Measurements from ENCODE around the gene DOCK2.

The DOCK2 gene

DNA sequence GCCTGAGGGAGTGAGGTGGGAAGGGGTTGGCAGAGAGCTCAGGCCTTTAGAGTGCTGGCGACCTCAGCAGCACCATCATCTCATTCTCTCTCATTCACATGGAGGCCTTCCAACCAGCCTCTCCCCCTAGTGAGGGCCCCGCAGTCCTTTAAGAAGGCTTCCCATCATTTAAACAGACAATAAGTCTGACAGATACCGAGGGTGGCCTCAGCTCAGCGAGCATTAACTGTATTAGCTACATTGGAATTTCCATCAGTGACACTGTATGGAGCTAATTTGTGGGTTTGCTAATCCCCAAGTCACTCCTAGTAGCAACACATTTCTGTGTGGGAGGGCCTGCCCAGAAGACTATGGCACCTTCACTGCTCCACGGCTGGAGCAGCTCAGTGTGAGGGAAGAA is 267.4 kb downstream of the DOCK2 start:
- no peak for DNase-seq (ENCODE audit: low read depth in 2 of 2)

DNA sequence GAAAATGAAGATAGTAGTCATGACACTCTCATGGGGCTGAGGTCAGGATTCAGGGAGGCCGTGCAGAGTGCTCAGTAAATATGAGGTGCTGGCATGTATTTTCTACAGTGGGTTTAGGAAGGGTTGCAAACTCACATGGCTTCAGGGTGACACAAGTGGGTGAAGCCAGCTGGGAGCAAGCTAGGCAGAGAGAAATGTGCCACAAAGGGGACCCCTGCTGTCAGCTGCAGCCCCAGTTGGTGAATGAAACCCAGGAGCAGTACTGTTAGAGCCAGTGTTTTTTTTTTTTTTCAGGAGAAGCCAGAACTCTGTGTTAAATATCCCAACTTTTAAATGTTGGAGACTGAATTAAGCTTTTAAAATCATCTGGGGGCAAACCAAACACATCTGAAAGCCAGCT is 267.9 kb downstream of the DOCK2 start:
- no peak for DNase-seq (ENCODE audit: low read depth in 2 of 2)

DNA sequence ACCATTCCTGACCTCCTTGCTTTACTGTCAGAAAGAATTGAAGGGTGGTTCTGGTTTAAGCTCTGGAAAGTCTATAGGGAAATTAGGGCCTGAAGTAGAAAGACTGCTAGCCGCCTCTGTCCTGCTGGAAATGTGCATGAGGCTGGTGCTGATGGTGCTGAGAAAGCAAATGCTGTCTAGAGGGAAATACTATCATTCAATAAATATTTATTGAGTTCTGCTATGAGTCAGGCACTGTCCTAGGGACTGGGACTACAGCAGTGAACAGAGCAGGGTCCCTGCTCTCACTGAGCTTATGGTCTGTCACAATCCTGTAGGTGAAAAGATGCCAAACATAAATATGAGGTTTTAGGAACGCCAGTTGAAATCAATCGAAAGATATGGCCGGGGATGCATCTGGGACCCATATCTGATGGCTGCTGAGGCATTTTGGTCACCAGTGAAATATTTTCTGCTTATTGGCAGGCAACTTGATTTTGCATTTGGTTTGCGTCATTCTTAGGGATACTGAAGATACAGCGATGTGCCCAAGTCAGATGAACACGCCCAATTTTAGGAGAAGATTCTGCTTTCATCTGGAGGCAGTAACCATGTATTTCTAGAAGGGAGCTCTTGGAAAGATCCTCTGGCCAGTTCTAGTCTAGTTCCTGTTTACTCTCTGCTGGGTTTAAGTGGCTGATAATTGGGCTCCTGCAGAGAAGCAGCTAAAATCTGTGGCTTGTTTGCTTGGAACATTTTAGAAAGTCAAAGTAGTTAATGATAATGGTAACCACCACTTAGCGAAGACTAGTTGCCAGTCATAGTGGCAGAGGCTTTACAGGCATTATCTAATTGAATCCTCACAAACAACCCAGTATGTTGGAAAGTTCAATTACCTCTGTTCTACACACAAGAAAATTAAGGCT is 269.9 kb downstream of the DOCK2 start:
- DNase-seq (ENCODE audit: low read depth in 2 of 2), result no peak

DNA sequence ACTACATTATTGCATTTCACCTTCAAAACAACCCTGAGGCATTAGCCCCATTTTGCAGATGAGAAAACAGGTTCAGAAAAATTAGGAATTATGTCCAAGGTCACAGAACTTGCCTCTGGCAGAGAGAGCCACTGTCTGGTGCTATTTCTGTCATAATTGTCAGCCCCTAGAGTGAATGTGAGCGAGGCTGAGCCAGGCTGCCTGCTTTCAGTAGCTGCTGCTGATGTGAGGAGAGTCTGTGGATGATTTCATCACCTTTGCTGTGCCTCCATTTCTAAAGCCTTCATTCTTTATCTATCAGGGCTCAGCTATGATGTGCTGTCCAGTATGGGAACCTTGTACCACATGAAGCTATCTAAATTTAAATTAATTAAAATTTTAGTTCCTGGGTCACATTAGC is 271.8 kb downstream of the DOCK2 start:
- DNase-seq (ENCODE audit: low read depth in 2 of 2), result no peak

DNA sequence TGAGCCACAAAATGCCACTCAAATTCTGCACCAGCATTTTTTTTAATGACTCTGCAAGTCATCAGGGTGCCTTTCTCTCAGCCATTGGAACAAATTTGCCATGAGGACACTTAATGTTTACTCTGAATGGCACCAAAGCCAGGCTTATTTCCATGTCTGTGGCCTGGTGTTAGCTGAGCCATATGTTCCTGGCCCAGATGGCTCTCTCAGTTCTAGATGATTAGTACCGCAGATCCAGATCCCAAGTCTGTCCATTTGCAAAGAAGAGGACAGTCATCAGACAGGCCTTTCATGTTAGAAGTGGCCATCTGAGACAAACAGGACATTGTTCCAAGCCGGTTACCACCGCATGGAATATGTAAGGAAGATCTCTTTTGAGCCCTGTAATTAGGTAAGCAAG is 272.9 kb downstream of the DOCK2 start:
- DNase-seq (ENCODE audit: low read depth in 2 of 2), result no peak

DNA sequence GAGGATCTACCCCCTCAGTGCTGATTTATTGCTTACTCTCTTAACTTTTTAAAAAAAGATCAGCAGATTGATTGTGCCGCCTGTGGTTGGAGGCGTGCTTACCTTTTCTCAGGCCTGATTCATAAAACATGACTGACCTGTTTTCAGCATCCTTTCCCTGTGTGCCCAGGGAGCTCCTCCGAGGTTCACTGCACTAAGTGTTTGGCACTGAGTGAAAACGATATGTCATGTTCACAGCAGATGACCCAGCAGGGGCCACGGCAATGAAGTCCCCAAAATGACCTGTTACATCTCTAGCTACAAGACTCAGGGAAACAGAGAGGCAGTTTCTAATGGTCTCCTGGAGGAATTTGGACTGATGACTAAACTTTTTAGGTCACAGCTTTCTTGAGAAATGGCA is 273.3 kb downstream of the DOCK2 start:
- DNase-seq (ENCODE audit: low read depth in 2 of 2), result no peak

DNA sequence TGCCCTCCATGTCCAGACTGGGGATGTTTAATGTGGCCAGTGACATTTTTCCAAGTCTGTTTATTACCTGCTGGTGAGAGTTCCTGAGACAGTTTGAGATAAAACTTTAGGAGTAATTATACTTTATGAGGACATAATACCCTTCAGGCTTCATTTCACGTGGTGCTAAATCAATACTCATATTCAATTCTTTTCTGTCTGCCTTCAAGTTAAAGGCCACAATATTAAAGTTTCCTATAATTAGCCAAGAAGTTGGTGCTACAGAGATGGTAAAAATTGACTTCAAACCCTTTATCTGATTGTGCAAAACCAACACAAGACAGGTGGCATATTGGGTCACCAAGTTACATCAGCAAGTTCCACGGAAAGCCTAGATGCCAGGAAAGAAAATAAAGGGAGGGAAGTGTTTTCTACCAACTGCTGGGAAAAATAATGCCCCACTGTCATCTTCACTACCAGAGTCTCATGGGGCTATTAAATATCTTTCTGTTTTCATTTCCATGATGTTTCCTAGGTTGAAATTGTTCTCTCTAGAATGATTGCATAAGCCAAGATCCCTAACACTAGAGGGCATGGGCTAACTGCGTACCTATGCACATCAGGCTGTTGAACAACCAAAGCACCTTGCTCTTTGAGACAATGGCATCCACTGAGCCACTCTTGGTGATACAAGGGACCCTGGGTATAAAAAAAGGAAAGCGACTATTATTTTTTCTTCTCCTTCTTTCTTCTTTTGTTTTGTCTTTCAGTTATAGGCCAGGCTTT is 274.6 kb downstream of the DOCK2 start:
- no peak for DNase-seq (ENCODE audit: low read depth in 2 of 2)

DNA sequence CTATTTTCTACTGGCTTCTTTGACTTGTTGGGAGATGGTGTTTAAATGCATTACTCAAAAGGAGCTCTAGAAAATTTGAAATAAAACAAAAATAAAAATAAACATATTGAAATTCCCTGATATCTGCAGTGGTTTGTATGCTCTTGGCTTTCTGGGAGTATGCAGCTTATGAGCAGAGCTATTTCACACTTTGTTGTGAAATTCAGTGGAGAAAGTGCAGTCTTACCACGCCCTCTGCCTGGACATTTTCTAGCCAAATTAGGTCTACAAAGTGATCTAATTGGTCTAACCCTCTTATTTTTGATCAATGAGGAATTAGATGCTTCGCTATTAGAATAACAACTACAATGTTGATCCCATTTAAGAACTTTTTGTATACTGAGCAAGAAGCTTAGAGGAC is 276.4 kb downstream of the DOCK2 start:
- DNase-seq (ENCODE audit: low read depth in 2 of 2), result no peak

DNA sequence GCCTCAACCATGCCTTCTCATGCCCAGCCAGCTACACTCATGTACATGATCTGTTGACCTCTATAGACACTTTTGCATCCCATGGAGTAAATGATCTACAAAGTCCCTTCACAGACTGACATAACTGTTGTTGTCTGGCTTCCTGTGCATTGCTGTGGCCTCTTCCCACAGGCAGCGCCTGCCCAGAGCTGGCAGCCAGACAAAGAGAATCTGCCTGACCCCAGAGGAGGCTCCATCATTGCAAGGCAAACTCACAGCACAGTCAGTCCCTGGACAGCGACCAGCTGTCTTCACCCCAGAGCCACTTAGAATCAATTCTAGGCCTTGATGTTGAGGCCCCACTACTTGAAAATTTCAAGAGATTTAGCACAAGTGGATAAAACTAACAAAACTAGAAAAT is 277.7 kb downstream of the DOCK2 start:
- no peak for DNase-seq (ENCODE audit: low read depth in 2 of 2)

DNA sequence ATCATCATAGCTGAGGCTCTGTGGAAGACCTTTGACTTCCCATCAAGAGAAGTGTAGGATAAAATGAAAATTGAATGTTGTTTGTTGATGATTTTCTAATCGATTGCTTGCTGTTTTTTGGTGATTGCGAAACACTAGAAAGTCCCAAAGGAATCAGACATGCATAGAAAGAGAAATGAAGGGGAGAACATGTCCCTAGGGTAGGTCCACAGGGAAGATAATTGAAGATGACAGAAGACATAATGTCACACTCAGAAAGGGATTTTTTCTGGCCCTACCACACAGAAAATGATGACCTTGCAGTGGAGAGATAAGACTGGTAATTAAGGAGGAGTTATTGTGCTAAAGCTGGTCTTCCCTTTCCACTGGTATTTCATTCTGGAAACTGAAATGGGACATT is 280.4 kb downstream of the DOCK2 start:
- no peak for DNase-seq (ENCODE audit: low read depth in 2 of 2)

DNA sequence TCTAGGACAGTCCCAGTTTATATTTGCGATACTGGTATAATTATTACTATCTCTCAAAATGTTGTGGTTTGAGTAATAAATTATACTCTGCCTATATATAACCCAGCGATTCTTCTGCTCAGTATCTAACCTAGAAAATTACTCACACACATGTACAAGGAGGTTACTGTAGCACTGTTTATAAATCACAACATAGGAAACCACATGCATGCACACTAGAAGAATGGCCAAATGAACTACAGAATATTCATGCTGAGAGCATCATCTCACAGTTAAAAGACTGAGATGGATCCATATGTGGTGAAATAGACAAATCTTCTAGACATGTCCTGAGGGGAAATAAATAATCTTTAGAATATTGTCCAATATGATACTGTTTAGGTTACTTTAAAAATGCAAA is 281.2 kb downstream of the DOCK2 start:
- no peak for DNase-seq (ENCODE audit: low read depth in 2 of 2)

DNA sequence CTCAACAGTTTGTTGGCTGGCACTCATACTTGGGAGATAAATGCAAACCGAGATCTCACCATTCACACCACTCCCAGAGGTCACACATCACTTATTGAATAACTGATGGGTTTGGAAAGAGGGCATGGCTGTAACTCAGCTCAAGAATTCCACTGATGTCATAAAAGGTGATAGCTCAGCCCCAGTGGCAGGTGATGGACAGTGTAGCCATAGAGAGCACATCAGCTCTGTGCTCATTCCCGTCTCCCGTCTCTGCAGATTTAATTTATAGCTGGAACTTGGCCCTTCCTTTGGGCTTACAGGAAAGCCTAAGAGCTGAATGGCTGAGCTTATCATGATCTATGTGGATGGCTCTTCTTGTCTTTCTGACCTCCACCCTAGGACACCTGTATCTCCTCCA is 283.4 kb downstream of the DOCK2 start:
- DNase-seq (ENCODE audit: low read depth in 2 of 2), result no peak

DNA sequence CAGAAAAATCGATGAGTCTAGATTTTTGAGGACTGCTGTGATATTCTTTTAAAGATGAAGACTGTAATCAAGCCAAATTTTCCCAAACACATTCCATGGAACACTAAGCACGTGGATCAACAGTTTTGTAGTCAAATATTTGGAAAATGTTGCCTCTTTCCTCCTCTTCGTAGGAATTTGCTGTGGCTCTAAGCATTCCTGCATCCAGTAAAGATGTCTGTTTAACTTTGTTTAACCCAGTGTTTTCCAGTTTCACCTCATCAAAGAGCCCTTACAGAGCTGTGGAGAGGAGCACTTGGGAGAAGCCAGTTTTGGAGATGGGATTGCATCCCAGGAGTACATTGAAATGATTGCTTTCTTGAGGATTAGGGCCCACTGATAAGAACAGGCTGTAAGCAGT is 284.3 kb downstream of the DOCK2 start:
- DNase-seq (ENCODE audit: low read depth in 2 of 2), result no peak

DNA sequence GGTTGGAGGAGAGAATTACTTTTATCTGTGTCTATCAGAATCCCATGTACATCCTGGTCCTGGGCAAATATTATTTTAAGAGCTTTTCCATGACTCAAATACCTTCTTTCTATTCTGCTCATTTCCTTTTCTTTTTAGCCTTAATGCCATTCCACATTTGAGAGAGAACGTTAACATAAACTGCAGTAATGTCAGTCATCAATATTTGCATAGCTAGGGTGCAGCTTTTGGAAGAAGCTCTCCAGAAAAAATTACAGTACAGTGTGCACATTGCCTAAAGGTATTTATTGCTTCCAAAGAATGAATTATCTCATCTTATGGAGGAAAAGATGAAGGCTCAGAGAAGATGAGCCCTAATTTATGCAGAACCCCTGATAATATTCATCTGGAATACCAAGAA is 284.9 kb downstream of the DOCK2 start:
- DNase-seq (ENCODE audit: low read depth in 2 of 2), result no peak

DNA sequence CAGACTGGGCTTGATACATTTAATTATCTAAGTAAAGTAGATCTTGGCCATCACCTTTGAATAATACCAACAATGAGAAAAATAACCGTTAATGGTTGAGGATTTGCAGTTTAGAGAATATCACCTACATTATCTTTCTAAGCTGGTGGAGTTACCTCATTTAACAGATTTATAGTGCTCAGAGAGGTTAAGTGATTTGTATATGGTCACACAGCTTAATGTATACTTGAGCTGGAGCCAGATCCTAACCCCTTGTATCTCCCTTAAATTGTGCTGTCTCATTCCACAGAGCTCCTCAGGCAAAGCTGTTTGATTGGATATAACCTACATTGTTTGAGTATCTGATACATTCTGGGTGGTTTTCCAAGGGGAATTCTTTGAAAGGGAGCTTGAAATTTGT is 285.4 kb downstream of the DOCK2 start:
- no peak for DNase-seq (ENCODE audit: low read depth in 2 of 2)

DNA sequence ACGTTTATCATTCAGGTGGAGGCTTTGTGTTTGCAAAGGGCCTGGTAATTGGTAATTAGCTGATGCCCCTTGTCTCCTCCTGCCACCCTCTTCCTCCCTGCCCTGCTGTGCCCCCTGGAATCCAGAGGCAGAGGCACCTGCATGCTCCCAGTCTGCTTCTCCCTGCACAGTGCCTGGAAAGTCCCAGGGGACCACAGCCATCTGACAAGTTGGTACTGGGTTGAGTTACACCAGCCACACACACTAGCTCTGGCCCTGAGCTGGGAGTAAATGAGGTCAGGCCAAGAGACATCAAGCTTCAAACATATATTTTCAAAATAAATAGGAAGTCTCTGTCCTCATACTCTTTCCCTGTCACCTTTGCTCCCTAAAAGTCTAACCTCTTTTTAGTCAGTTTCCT is 286.9 kb downstream of the DOCK2 start:
- DNase-seq (ENCODE audit: low read depth in 2 of 2), result no peak

DNA sequence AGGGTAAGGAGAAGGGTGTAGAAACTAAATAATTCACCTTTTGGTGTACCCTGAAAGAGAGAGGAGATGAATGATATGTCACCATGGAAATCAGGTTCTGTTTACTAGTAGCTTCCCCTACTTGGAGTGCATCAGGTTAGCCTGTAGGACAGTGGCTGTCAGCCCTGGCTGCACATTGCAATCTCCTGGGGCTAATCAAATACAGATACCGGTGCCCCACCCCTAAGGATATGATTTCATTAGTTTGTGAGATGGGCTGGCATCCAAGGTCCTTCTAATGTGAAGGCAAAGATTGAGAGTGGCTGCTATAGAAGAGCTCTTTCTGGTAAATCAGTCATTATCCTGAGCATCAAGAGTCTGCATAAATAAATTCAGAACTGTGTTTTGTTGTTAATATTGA is 296.1 kb downstream of the DOCK2 start:
- DNase-seq (ENCODE audit: low read depth in 2 of 2), result no peak

DNA sequence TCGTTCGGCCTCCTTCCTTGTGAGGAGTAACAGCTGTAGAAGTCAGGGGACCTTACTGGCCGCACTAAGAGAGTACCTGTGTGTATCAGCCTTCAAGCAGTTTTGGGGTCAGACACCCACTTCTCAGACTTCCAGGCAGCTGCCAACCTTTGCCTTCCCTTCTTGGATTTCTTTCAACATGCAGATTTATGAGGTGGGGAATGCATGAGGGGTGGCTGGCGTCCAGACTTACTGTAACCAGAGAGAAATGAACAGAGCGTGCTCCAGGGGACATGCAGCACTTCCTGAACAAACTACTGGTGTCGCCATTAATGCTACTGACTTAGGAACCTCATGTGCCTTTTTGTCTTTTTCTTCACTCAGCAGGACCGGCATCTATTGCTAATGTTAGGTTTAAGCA is 296.5 kb downstream of the DOCK2 start:
- DNase-seq (ENCODE audit: low read depth in 2 of 2), result no peak

DNA sequence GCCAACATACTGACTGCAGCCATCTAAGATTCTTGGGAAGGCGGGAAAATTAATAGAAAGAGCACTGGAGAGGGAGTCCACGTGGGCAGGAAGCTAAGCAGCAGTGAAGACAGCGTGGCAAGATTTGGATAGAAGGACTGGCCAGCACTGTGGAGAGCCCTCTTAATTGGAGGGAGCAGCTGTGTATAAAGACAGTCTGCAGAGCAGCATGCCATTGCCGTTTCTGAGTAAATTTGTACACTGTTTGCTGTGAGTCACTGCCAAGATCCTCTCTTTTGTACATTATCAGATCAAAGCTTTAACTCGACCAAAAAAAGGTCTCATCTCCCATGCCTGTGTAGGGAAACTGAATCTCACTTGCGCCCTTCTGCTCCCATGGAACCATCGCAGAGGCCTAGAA is 297.9 kb downstream of the DOCK2 start:
- no peak for DNase-seq (ENCODE audit: low read depth in 2 of 2)

DNA sequence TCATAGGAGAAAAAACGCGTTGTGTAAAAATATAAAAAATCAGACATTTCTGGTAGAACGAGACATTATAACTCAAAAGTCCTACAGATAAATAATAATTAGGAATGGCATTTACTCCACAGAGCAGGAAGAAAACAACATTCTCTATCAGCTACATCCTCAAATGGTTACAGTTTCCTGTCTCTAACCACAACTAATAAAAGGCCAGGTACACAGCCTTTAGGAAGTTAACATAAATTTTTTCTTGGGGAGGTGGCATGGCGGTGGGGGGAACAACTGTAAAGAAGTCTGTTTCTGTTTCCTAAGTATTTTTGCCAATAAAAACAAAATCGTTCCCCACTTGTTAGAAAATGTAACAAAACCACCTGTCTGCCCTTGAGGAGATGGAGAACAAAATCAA is 298.7 kb downstream of the DOCK2 start:
- no peak for DNase-seq (ENCODE audit: low read depth in 2 of 2)

DNA sequence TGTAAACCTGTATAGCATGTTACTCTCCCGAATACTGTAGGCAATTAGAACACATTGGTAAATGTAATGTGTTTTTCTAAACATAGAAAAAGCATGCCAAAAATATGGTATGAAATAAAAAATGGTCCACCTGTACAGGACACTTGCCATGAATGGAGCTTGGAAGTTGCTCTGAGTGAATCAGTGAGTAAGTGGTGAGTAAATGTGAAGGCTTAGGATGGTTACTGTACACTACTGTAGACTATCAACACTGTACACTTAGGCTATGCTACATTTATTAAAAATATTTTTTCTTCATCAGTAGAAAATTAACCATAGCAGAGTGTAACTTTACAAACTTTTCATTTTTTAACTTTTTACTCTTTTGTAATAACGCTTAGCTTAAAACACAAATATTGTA is 301.4 kb downstream of the DOCK2 start:
- DNase-seq (ENCODE audit: low read depth in 2 of 2), result no peak

DNA sequence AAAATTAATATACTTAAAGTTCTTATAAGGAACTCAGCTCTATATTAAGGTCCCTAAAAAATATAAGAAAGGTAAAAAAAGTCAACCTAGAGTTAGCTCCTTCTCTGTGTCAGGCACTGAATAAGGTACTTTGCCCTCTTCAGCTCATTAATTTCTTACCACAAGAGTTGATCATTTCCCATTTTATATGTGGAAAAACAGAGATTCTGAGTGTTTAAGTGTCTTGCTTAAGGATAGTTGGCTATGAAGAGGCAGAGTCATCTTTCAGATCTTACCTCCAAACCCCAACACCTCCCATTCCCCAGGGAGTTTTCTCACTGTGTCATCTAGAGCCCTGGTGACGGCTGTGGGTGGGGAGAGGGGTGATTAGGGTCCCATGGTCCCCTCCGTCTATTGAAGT is 302.7 kb downstream of the DOCK2 start:
- no peak for DNase-seq (ENCODE audit: low read depth in 2 of 2)

DNA sequence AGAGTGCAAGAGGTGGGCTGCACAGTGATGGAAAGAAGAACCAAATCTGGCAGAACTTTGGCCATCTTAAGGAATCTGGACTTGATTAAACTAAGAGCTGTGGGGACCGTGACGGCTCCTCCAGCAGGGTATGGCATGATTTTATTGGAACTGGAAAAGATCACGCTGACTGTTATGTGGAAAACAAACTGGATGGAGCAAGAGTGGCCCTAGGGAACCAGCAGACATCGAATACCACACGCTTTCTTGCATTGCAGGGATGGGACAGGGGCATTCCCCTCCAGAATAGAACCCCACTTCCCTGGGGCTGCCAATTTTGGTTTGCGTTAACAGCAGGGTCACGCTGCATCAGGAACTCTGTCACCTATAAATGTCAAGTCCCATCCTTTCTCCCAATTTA is 304.5 kb downstream of the DOCK2 start:
- DNase-seq (ENCODE audit: low read depth in 2 of 2), result no peak
